DND-41 (cell line): Measurements from ENCODE around the gene ACSM6.

Source experiments
- ATAC-seq: fragments of 200-7000 bp; cut with Tn5 transposase; 3 replicates; pipeline ENCODE4 v1.9.1; 2021; ENCODE audit warnings: low read depth; ENCODE audit not compliant: insufficient read depth
- DNase-seq: peaks from one replicate; pipeline ENCODE4 v3.0.0-alpha.2; 2020
- H2AFZ ChIP-seq: 2 replicates; pipeline ENCODE4 v1.6.0; 2012; ENCODE audit warnings: low read depth, low read length
- H3K27ac ChIP-seq: 2 replicates; pipeline ENCODE4 v1.5.1; 2012; ENCODE audit warnings: low read length, inconsistent platforms
- H3K27me3 ChIP-seq: fragments of 200-600 bp; sonication (generic); 2 replicates; pipeline ENCODE4 v1.6.0; 2012; ENCODE audit warnings: low read length, mild to moderate bottlenecking, inconsistent platforms; ENCODE audit not compliant: insufficient read depth, poor library complexity
- H3K36me3 ChIP-seq: 2 replicates; pipeline ENCODE4 v1.5.1; 2012; ENCODE audit warnings: low read length, inconsistent platforms; ENCODE audit not compliant: insufficient read depth
- H3K4me1 ChIP-seq: 2 replicates; pipeline ENCODE4 v1.5.1; 2012; ENCODE audit warnings: mild to moderate bottlenecking, low read length; ENCODE audit not compliant: insufficient read depth
- H3K4me2 ChIP-seq: 2 replicates; pipeline ENCODE4 v1.6.0; 2012; ENCODE audit warnings: mild to moderate bottlenecking, moderate library complexity, low read length, inconsistent platforms; ENCODE audit not compliant: insufficient read depth
- H3K4me3 ChIP-seq, 2 experiments: fragments of 200-600 bp in 1 of 2; shearing (Covaris generic) in 1 of 2; 2 replicates each; pipeline ENCODE4 v1.5.1; 2012 to 2016; ENCODE audit warnings: inconsistent platforms in 2 of 2, low read length in 2 of 2, mild to moderate bottlenecking in 2 of 2, low read depth in 1 of 2, moderate library complexity in 1 of 2
- H3K79me2 ChIP-seq: 2 replicates; pipeline ENCODE4 v1.6.0; 2012; ENCODE audit warnings: low read length, inconsistent platforms; ENCODE audit not compliant: insufficient read depth
- H3K9ac ChIP-seq: 2 replicates; pipeline ENCODE4 v1.6.0; 2012; ENCODE audit warnings: low read depth, mild to moderate bottlenecking, inconsistent platforms, low read length, moderate library complexity
- H3K9me3 ChIP-seq: 2 replicates; pipeline ENCODE4 v1.5.1; 2012; ENCODE audit warnings: low read length, moderate library complexity, mild to moderate bottlenecking, inconsistent platforms; ENCODE audit not compliant: insufficient read depth, severe bottlenecking
- H4K20me1 ChIP-seq: 2 replicates; pipeline ENCODE4 v1.6.0; 2012; ENCODE audit warnings: low read length; ENCODE audit not compliant: insufficient read depth
- EZH2 ChIP-seq: IDR thresholded peaks from 3 replicates; pipeline ENCODE4 v1.6.1; 2012; ENCODE audit warnings: borderline replicate concordance, low read depth, mild to moderate bottlenecking, moderate library complexity, low read length, inconsistent platforms; ENCODE audit not compliant: severe bottlenecking
- TF ChIP-seq, protein P1 (sequence below): IDR thresholded peaks from 2 replicates; pipeline ENCODE4 v1.5.1; 2012; ENCODE audit warnings: borderline replicate concordance, low read length, moderate library complexity, mild to moderate bottlenecking; ENCODE audit not compliant: poor library complexity, severe bottlenecking; ENCODE audit errors: extremely low read depth

ACSM6 gene

DNA sequence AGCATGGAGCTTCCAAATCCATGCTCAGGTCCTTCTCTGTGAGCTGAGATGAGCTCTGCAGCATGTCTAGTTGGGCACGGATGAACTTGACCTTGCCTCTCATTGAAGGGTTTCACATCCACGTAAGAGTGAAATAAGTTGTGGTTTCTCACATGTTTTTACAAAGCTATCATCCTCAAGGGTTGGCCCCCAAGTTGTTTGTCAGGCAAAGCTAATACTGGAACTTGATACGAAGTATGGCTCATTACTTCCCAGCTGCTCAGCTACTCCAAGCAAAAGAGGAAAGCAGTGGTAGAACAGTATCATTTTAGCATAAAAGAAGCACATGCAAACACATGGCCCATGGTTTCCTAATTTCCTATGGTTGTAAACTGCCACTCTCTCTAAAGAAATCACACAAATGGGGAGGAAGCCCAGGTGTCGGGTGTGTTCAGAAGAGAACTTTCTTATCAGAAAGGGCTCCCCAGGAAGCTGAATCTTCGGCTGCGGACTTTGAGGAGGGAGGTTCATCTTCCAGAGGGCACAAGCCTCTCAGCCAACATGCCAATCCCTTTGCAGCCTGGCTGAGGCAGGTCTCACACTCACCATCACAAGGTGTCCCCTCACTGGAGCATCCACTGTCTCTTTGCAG lies 51.5 kb downstream of the ACSM6 start:
- no peak overlapping the region for H3K4me2 ChIP-seq
- ATAC-seq (no peak), DNase-seq (no peak)
- no peak overlapping the region for H3K9ac ChIP-seq
- H2AFZ ChIP-seq: no peak overlapping the region
- no peaks in the 10 kb centered on the region for H3K36me3 ChIP-seq
- no peaks in the 10 kb centered on the region for H3K4me1 ChIP-seq
- no peak overlapping the region for H3K4me3 ChIP-seq
- H4K20me1 ChIP-seq: no peaks in the 10 kb centered on the region
- H3K79me2 ChIP-seq: no peaks in the 10 kb centered on the region
- TF ChIP-seq, protein P1, sequence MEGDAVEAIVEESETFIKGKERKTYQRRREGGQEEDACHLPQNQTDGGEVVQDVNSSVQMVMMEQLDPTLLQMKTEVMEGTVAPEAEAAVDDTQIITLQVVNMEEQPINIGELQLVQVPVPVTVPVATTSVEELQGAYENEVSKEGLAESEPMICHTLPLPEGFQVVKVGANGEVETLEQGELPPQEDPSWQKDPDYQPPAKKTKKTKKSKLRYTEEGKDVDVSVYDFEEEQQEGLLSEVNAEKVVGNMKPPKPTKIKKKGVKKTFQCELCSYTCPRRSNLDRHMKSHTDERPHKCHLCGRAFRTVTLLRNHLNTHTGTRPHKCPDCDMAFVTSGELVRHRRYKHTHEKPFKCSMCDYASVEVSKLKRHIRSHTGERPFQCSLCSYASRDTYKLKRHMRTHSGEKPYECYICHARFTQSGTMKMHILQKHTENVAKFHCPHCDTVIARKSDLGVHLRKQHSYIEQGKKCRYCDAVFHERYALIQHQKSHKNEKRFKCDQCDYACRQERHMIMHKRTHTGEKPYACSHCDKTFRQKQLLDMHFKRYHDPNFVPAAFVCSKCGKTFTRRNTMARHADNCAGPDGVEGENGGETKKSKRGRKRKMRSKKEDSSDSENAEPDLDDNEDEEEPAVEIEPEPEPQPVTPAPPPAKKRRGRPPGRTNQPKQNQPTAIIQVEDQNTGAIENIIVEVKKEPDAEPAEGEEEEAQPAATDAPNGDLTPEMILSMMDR: peak; percentile 2
- no peak for TF ChIP-seq EZH2
- H3K27ac ChIP-seq: no peak overlapping the region
- H3K27me3 ChIP-seq: no peaks in the 10 kb centered on the region
- H3K9me3 ChIP-seq: no peaks in the 10 kb centered on the region

- Histone ChIP-seq H3K27me3 (no peaks in the 10 kb centered on the region), H3K4me1 (no peaks in the 10 kb centered on the region), H3K27ac (no peak overlapping the region), H3K4me2 (no peak overlapping the region), H3K36me3 (no peaks in the 10 kb centered on the region), H3K9me3 (no peaks in the 10 kb centered on the region), H3K9ac (no peak overlapping the region), H3K79me2 (no peaks in the 10 kb centered on the region), H3K4me3 (no peak overlapping the region), H2AFZ (no peak overlapping the region), H4K20me1 (no peaks in the 10 kb centered on the region)
- ATAC-seq (peak; percentile 78), DNase-seq (peak; percentile 61)
- no peak for TF ChIP-seq EZH2
- TF ChIP-seq, protein P1: peak; percentile 85
Observed at GRCh38 chr10:95246582-95247051, 52.6 kb downstream of the ACSM6 start.

DNA sequence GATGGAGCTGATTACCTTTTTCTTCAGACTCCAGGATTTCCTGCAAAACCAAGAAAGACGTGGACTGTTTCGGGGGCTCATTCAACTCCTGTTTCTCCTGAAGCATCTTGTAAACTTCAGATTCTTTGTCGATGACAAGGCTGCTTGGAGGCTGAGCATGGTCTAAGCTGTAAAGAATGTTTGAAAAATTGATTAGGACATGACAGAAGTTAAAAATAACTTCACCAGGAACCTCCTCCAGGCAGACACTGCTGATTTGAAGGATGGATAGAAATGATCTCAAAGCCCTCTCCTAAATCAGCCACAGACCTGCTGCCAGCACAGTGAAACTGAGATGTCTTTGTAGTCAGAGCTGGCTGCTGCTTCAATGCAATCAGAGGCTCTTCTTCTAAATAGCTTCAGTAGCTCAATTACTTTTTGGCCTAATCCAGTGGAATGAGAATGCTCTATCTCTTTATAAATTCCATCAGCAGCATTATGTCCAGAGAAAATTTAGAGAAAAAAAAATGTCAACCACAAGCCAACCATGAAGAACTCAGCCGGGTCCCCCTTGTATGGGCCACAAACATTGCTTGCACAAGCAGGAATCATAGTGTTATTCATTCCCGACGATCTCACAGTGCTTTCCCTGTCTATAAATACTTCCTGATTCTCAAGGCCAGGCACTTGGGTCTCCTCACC lies 53.3 kb downstream of the ACSM6 start:
- no peaks in the 10 kb centered on the region for H3K36me3 ChIP-seq
- no peak overlapping the region for H2AFZ ChIP-seq
- no peak overlapping the region for H3K4me2 ChIP-seq
- no peak for ATAC-seq
- H4K20me1 ChIP-seq: no peaks in the 10 kb centered on the region
- no peaks in the 10 kb centered on the region for H3K79me2 ChIP-seq
- H3K4me3 ChIP-seq: no peak overlapping the region
- no peak overlapping the region for H3K9ac ChIP-seq
- H3K27me3 ChIP-seq: no peaks in the 10 kb centered on the region
- TF ChIP-seq EZH2: no peak
- TF ChIP-seq, protein P1: no peak
- no peak for DNase-seq
- H3K4me1 ChIP-seq: no peaks in the 10 kb centered on the region
- H3K27ac ChIP-seq: no peak overlapping the region
- no peaks in the 10 kb centered on the region for H3K9me3 ChIP-seq
